GM23248 (cell line): ENCODE measurements around the gene METTL1.

ENCODE experiments used
- EZH2 ChIP-seq: fragments of 200-600 bp; sonication (generic); IDR thresholded peaks from 2 replicates; pipeline ENCODE4 v1.6.1; 2018; ENCODE audit warnings: antibody characterized with exemption, mild to moderate bottlenecking; ENCODE audit not compliant: insufficient read depth, poor library complexity, severe bottlenecking
- EZH2phosphoT487 ChIP-seq: fragments of 200-600 bp; sonication (generic); IDR thresholded peaks from 2 replicates; pipeline ENCODE4 v1.6.1; 2018; ENCODE audit warnings: antibody characterized with exemption, moderate library complexity, mild to moderate bottlenecking, low read depth; ENCODE audit not compliant: insufficient read depth

- TF ChIP-seq EZH2phosphoT487 (no peak), EZH2 (no peak)
Measured at GRCh38 chr12:57744777-57745484, 27.0 kb downstream of the METTL1 start, which contains the start of gene TSPAN31.
